Fibroblast of lung (primary cell): ENCODE results near the gene GNA12.

ENCODE experiments used
- EZH2 ChIP-seq: IDR thresholded peaks from 2 replicates; pipeline ENCODE4 v1.5.1; 2012; ENCODE audit warnings: low read length, control low read depth, mild to moderate bottlenecking; ENCODE audit errors: missing control alignments
- TF ChIP-seq, protein P1 (sequence below), 2 donors: IDR thresholded peaks in 1 of 2; conservative IDR thresholded peaks in 1 of 2; 1 replicate in 1 of 2; 2 replicates in 1 of 2; pipeline ENCODE4 v1.5.1; 2011 to 2012; ENCODE audit warnings: low read length in 2 of 2, control low read depth in 1 of 2, inconsistent platforms in 1 of 2, low read depth in 1 of 2, mild to moderate bottlenecking in 1 of 2

- TF ChIP-seq, protein P1, sequence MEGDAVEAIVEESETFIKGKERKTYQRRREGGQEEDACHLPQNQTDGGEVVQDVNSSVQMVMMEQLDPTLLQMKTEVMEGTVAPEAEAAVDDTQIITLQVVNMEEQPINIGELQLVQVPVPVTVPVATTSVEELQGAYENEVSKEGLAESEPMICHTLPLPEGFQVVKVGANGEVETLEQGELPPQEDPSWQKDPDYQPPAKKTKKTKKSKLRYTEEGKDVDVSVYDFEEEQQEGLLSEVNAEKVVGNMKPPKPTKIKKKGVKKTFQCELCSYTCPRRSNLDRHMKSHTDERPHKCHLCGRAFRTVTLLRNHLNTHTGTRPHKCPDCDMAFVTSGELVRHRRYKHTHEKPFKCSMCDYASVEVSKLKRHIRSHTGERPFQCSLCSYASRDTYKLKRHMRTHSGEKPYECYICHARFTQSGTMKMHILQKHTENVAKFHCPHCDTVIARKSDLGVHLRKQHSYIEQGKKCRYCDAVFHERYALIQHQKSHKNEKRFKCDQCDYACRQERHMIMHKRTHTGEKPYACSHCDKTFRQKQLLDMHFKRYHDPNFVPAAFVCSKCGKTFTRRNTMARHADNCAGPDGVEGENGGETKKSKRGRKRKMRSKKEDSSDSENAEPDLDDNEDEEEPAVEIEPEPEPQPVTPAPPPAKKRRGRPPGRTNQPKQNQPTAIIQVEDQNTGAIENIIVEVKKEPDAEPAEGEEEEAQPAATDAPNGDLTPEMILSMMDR (conservative IDR thresholded peaks at IDR 0.05 in 1 of 2, IDR thresholded peaks at IDR 0.05 in 1 of 2; ENCODE audit: low read depth in 1 of 2, low read length in 2 of 2) = no peak
- no peak for TF ChIP-seq EZH2
Observed at GRCh38 chr7:2818653-2819052, 25.5 kb downstream of the GNA12 start.
